Right lobe of liver (tissue), 6 donors: Measurements from ENCODE around the gene MIOX. TPM values are rescaled to one million over a fixed set of nuclear protein-coding genes. Genes with fewer than 3 reads are reported as not detected.

ENCODE experiments used
- ATAC-seq, 4 donors: fragments of 200-7000 bp; cut with Tn5 transposase; one replicate each; pipeline ENCODE4 v1.9.1; 2020; ENCODE audit warnings: mild to moderate bottlenecking in 4 of 4, moderate library complexity in 4 of 4
- DNase-seq, 3 donors: peaks; one replicate each; pipeline ENCODE4 v3.0.0-alpha.2; 2020
- H3K27ac ChIP-seq, 3 donors: fragments of 200-600 bp; one replicate each; pipeline ENCODE4 v1.8.0; 2022
- H3K27me3 ChIP-seq, 2 donors: fragments of 200-600 bp; one replicate each; pipeline ENCODE4 v1.8.0; 2022
- H3K36me3 ChIP-seq, 4 donors: fragments of 200-600 bp; sonication (generic) in 1 of 4; one replicate each; pipeline versions ENCODE4 v1.5.1 to v1.8.0; 2017 to 2022; ENCODE audit warnings: control low read depth in 1 of 4
- H3K4me1 ChIP-seq, 4 donors: fragments of 200-600 bp; sonication (generic) in 1 of 4; one replicate each; pipeline versions ENCODE4 v1.5.1 to v1.8.0; 2017 to 2022; ENCODE audit warnings: control low read depth in 1 of 4
- H3K4me3 ChIP-seq, 3 donors: fragments of 200-600 bp; one replicate each; pipeline ENCODE4 v1.8.0; 2022
- H3K9me3 ChIP-seq, 4 donors: fragments of 200-600 bp; sonication (generic) in 1 of 4; one replicate each; pipeline versions ENCODE4 v1.5.1 to v1.8.0; 2017 to 2022; ENCODE audit warnings: control low read depth in 1 of 4
- POLR2A ChIP-seq: fragments of 450-650 bp; IDR thresholded peaks from one replicate; pipeline ENCODE4 v1.6.1; 2017; ENCODE audit warnings: antibody characterized with exemption, mild to moderate bottlenecking
- WGBS: methylation state at CpG from one replicate; pipeline ENCODE4 v1.1.6; 2018; ENCODE audit warnings: low coverage, low lambda C conversion rate; ENCODE audit not compliant: insufficient coverage; ENCODE audit errors: missing lambda C conversion rate; 5-methylcytosine and 5-hydroxymethylcytosine counted together
- intact Hi-C, 2 donors: fragments of 100-400 bp; cut with DNase I; formaldehyde crosslinking; loops; one replicate each; pipeline versions ENCODE4 v1.11.2 to v1.14.1; 2022
- total RNA-seq, 6 experiments: library from RNA; depleted of rRNA in 2 of 6; stranded (reverse); fragments of >200 nt in 2 of 6; fragmentation: NEBNext Ultra II Directional in 3 of 6; extraction: Animal tissue kit (Norgen Biotek cat#: 25700) in 3 of 6; gene quantifications; one replicate each; pipeline versions ENCODE4 v1.1.0 to v1.2.4, GENCODE V29; 2016 to 2023
- TF ChIP-seq, protein P1 (sequence below), 4 donors: fragments of 200-600 bp in 3 of 4; fragments of 450-650 bp in 1 of 4; IDR thresholded peaks; one replicate each; pipeline versions ENCODE4 v1.5.1 to v1.8.0; 2016 to 2022; ENCODE audit warnings: antibody characterized with exemption in 4 of 4, mild to moderate bottlenecking in 2 of 4
- donor health status: DM: no; HTN: yes; CAD: no.
- donor health status: DM: no; HTN: no; CAD: no.
- donor health status: DM: no; HTN: no; CAD: no.
- donor health status: DM: no; HTN: yes; CAD: no.
- donor health status: DM: no; HTN: yes; CAD: no.

The MIOX gene
- total RNA-seq, 6 experiments from 2014 or later: not detected

DNA sequence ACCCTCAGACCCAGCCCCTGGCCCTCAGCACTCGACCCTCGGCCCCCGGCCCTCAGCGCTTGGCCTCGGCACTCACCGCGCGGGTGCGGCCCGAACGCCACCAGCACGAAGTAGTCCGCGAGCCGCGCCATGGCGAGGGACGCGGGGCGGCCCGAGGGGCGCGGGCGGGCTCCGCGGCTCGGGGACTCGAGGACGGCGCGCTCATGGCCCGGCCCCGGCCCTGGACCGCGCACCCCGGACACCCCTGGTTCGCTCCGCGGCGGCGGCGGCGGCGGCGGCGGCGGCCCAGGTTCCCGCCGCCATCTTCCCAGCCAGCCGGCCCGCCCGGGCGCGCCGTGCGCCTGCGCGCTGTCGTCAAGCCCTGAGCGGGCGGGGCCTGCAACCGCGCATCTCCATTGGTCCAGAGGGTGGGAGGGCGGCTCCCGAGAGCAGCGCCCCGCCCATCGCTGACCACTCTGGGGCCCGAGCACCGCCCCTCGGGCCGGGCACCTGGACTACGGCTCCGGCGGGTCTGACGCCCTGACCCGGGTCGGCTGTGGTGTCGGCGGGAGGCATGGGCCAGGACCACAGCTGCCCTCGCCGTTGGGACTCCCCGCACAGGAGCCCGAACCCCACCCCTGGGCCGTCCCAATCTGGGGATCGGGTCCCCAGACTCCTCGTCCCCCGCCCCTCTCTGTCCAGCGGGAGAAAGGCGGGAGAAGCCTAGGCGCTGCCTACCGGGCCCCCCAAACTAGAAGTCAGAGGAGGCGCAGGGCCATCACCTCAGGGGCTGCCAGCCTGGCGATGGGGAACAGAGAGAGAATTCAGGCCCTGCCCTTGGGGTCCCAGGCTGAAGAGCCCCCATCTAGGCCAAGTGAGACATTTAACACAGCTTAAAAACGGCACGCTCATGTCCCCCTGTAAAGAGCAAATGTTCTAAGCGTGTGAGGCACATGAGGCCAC is 11.7 kb upstream of the MIOX start, which contains the start of gene SBF1:
SBF1 (minus strand) TSS at position 326 of the 942 bp plus-strand sequence; CDS start at position 131, 195 bp downstream.
- Histone ChIP-seq H3K27ac (peak within 1 kb of the TSS in 2 of 3 donors; percentile 44 to 72), H3K4me3 (peak within 1 kb of the TSS; percentile 74 to 76 (median 75)), H3K36me3 (no peaks in the 10 kb centered on the region), H3K4me1 (peaks cover 0 to 17% (median 4%) of the 10 kb centered on the region in 4 donors), H3K9me3 (no peaks in the 10 kb centered on the region), H3K27me3 (no peaks in the 10 kb centered on the region)
- intact Hi-C loops: no loop called here
- ATAC-seq (peak; percentile 96 to 99 (median 98)), DNase-seq (peak; percentile 95 to 96 (median 96))
- WGBS: 0% methylated on average over 19 of the region's 97 CpGs
- peak; percentile 77 for TF ChIP-seq POLR2A
- TF ChIP-seq, protein P1, sequence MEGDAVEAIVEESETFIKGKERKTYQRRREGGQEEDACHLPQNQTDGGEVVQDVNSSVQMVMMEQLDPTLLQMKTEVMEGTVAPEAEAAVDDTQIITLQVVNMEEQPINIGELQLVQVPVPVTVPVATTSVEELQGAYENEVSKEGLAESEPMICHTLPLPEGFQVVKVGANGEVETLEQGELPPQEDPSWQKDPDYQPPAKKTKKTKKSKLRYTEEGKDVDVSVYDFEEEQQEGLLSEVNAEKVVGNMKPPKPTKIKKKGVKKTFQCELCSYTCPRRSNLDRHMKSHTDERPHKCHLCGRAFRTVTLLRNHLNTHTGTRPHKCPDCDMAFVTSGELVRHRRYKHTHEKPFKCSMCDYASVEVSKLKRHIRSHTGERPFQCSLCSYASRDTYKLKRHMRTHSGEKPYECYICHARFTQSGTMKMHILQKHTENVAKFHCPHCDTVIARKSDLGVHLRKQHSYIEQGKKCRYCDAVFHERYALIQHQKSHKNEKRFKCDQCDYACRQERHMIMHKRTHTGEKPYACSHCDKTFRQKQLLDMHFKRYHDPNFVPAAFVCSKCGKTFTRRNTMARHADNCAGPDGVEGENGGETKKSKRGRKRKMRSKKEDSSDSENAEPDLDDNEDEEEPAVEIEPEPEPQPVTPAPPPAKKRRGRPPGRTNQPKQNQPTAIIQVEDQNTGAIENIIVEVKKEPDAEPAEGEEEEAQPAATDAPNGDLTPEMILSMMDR (IDR thresholded peaks at IDR 0.05): no peak

DNA sequence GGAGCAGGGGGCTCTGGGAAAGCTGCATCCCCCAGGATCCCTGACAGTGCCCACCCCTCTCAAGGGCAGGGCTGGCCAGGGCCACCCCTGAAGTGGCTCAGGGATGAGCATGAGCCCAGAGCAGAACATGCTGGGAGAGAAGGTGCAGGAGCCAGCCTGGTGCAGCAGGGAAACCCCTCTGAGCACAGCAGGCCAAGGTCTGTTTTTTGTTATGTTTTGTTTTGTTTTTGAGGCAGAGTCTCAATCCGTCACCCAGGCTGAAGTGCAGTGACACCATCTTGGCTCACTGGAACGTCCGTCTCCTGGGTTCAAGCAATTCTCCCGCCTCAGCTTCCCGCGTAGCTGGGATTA is 11.0 kb upstream of the MIOX start:
- Histone ChIP-seq H3K36me3 (no peaks in the 10 kb centered on the region), H3K9me3 (no peaks in the 10 kb centered on the region), H3K27ac (no peak overlapping the region), H3K4me3 (peak overlapping the region in 1 of 3 donors; percentile 75), H3K4me1 (peaks cover 0 to 17% (median 4%) of the 10 kb centered on the region in 4 donors), H3K27me3 (no peaks in the 10 kb centered on the region)
- TF ChIP-seq, protein P1 (IDR thresholded peaks at IDR 0.05): no peak
- TF ChIP-seq POLR2A: no peak
- 84% methylated on average over 6 of the region's 6 CpGs for WGBS
- ATAC-seq (no peak), DNase-seq (no peak)
- intact Hi-C loops: no loop called here

DNA sequence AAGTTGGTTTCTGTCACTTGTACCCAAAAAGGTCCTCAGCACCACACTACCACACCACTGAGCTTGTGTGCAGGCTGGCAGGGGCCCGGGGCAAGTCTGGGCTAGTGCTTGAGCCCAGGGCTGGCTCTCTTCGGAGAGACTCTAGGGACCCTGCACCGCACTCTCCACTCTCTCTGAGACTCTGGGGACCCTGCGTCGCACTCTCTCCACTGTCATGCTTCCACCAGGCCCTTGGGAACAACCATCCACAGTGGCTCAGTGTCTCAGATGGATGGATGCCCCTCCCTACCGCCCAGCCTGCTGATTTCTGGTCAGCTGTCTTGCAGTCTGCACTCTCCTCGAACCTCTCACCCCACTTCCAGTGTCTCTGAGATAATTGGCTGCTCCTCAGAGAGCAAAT is 9.8 kb upstream of the MIOX start:
- intact Hi-C loops: no loop called here
- H3K4me1 ChIP-seq: peaks cover 0 to 19% (median 4%) of the 10 kb centered on the region in 4 donors
- ATAC-seq: no peak
- no peaks in the 10 kb centered on the region for H3K36me3 ChIP-seq
- no peak overlapping the region for H3K27ac ChIP-seq
- WGBS: 72% methylated on average over 6 of the region's 7 CpGs
- TF ChIP-seq POLR2A: no peak
- TF ChIP-seq, protein P1 (IDR thresholded peaks at IDR 0.05): no peak
- H3K9me3 ChIP-seq: no peaks in the 10 kb centered on the region
- H3K4me3 ChIP-seq: no peak overlapping the region
- no peak for DNase-seq
- H3K27me3 ChIP-seq: no peaks in the 10 kb centered on the region

DNA sequence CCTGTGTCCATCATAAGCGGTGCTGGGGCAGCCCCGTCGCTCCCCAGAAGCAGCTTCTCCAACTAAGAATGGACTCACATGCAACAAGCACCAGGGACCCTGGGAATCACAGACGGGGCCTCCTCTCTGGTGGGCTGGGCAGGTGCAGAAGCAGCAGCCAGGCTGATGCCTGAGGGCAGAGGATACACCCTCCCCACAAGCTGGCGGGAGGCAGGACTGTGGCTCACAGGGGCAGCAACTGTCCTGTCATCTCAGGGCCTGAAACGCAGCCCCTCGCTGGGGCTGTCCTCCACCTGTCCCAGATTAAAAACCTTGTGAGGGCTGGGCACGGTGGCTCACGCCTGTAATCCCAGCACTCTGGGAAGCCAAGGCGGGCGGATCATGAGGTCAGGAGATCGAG is 8.7 kb upstream of the MIOX start:
- TF ChIP-seq, protein P1 (IDR thresholded peaks at IDR 0.05): no peak
- TF ChIP-seq POLR2A: no peak
- H3K4me1 ChIP-seq: peaks cover 0 to 23% (median 4%) of the 10 kb centered on the region in 4 donors
- ATAC-seq (no peak), DNase-seq (no peak)
- H3K4me3 ChIP-seq: no peak overlapping the region
- no peaks in the 10 kb centered on the region for H3K9me3 ChIP-seq
- no peak overlapping the region for H3K27ac ChIP-seq
- WGBS: 95% methylated on average over 9 of the region's 12 CpGs
- intact Hi-C loops: no loop called here
- H3K27me3 ChIP-seq: no peaks in the 10 kb centered on the region
- H3K36me3 ChIP-seq: no peaks in the 10 kb centered on the region
